ENCODE data around the gene ARHGEF4.

- TF ChIP-seq CTCF (conservative IDR thresholded peaks at IDR 0.05; ENCODE audit: low read length) (no peak), EZH2phosphoT487 (IDR thresholded peaks at IDR 0.05; ENCODE audit: borderline replicate concordance) (no peak)
These were observed 8.9 kb downstream of the ARHGEF4 start for GRCh38 chr2:130845505-130846085.

All from Loucy (cell line).